Esophagus squamous epithelium (tissue), 4 donors: ENCODE results near the gene AGAP2.

Experiments used
- CTCF ChIP-seq, 6 experiments: fragments of 450-650 bp in 4 of 6; fragments of 200-600 bp in 2 of 6; sonication (generic) in 2 of 6; IDR thresholded peaks; one replicate each; pipeline ENCODE4 v1.5.1; 2016 to 2019; ENCODE audit warnings: antibody characterized with exemption in 6 of 6, mild to moderate bottlenecking in 4 of 6, moderate library complexity in 4 of 6
- POLR2A ChIP-seq, 4 donors: fragments of 450-650 bp; IDR thresholded peaks; one replicate each; pipeline ENCODE4 v1.6.1; 2017; ENCODE audit warnings: antibody characterized with exemption in 4 of 4, mild to moderate bottlenecking in 4 of 4, moderate library complexity in 3 of 4

GRCh38 chr12:57771873-57772428, 33.4 kb upstream of the AGAP2 start, which contains the start of gene METTL1:
- peak in 1 of 6 experiments; percentile 50 for TF ChIP-seq CTCF (IDR thresholded peaks at IDR 0.05)
- TF ChIP-seq POLR2A (IDR thresholded peaks at IDR 0.05) = peak in 3 of 4 donors; percentile 41 to 64 (median 55)
